ENCODE data around the gene COX5A.

COX5A gene

GRCh38 chr15:74878273-74878672 lies 59.6 kb downstream of the COX5A start:
- H3K9me3 ChIP-seq: no peaks in the 10 kb centered on the region
- H3K36me3 ChIP-seq: no peaks in the 10 kb centered on the region
- H3K4me3 ChIP-seq (ENCODE audit: low read depth in 1 of 2, low read length in 1 of 2): no peak overlapping the region
- TF ChIP-seq CTCF (IDR thresholded peaks at IDR 0.05): no peak
- no peaks in the 10 kb centered on the region for H3K27me3 ChIP-seq
- H3K4me1 ChIP-seq (ENCODE audit: control insufficient read depth in 1 of 2, insufficient read depth in 1 of 2, low read depth in 1 of 2, low read length in 1 of 2): peaks cover 8% of the 10 kb centered on the region in 2 experiments
- no peak overlapping the region for H3K27ac ChIP-seq

GRCh38 chr15:74873756-74874424 lies 64.0 kb downstream of the COX5A start:
- H3K27ac ChIP-seq: peak overlapping the region; percentile 90
- no peak for TF ChIP-seq CTCF (IDR thresholded peaks at IDR 0.05)

GRCh38 chr15:74873036-74873755 lies 64.7 kb downstream of the COX5A start, which contains the start of gene SCAMP2:
Gene SCAMP2 (minus strand): TSS chr15:74873365. CDS start chr15:74873255, 110 bp downstream.
- Histone ChIP-seq H3K27me3 (no peaks in the 10 kb centered on the region), H3K27ac (peak within 1 kb of the TSS; percentile 90), H3K4me1 (ENCODE audit: control insufficient read depth in 1 of 2, insufficient read depth in 1 of 2, low read depth in 1 of 2, low read length in 1 of 2) (peaks cover 53 to 55% of the 10 kb centered on the region in 2 experiments), H3K36me3 (no peaks in the 10 kb centered on the region), H3K4me3 (ENCODE audit: low read depth in 1 of 2, low read length in 1 of 2) (peak within 1 kb of the TSS; percentile 73 to 75), H3K9me3 (no peaks in the 10 kb centered on the region)
- peak; percentile 27 for TF ChIP-seq CTCF (IDR thresholded peaks at IDR 0.05)

More at GRCh38 chr15:74873756-74874424, 64.0 kb downstream of the COX5A start:
- H3K36me3 ChIP-seq: no peaks in the 10 kb centered on the region
- H3K4me3 ChIP-seq (ENCODE audit: low read depth in 1 of 2, low read length in 1 of 2): peak overlapping the region; percentile 73 to 75
- H3K9me3 ChIP-seq: no peaks in the 10 kb centered on the region
- no peaks in the 10 kb centered on the region for H3K27me3 ChIP-seq
- H3K4me1 ChIP-seq (ENCODE audit: control insufficient read depth in 1 of 2, insufficient read depth in 1 of 2, low read depth in 1 of 2, low read length in 1 of 2): peaks cover 46 to 48% of the 10 kb centered on the region in 2 experiments

- Histone ChIP-seq H3K4me1 (ENCODE audit: control insufficient read depth in 1 of 2, insufficient read depth in 1 of 2, low read depth in 1 of 2, low read length in 1 of 2) (peaks cover 58 to 60% of the 10 kb centered on the region in 2 experiments), H3K27ac (peak overlapping the region; percentile 90), H3K9me3 (no peaks in the 10 kb centered on the region), H3K27me3 (no peaks in the 10 kb centered on the region), H3K36me3 (no peaks in the 10 kb centered on the region), H3K4me3 (ENCODE audit: low read depth in 1 of 2, low read length in 1 of 2) (peak overlapping the region; percentile 73 to 75)
- no peak for TF ChIP-seq CTCF (IDR thresholded peaks at IDR 0.05)
These were observed 65.2 kb downstream of the COX5A start for GRCh38 chr15:74872702-74873035.

- H3K9me3 ChIP-seq: no peaks in the 10 kb centered on the region
- no peaks in the 10 kb centered on the region for H3K27me3 ChIP-seq
- H3K36me3 ChIP-seq: no peaks in the 10 kb centered on the region
- TF ChIP-seq CTCF (IDR thresholded peaks at IDR 0.05): no peak
- peak overlapping the region; percentile 13 to 24 for H3K4me3 ChIP-seq (ENCODE audit: low read depth in 1 of 2, low read length in 1 of 2)
- H3K4me1 ChIP-seq (ENCODE audit: control insufficient read depth in 1 of 2, insufficient read depth in 1 of 2, low read depth in 1 of 2, low read length in 1 of 2): peaks cover 72 to 77% of the 10 kb centered on the region in 2 experiments
- peak overlapping the region; percentile 90 for H3K27ac ChIP-seq
These were observed 67.2 kb downstream of the COX5A start for GRCh38 chr15:74870436-74871215.

Data from neutrophil (primary cell).